Measurements from ENCODE around the gene DPYSL5.
"Not testable (repeated sequence)": the region's sequence is repeated elsewhere in the genome, so short reads cannot be mapped to it uniquely, and the experiment has no call there.

DPYSL5 gene

GRCh38 chr2:26847655-26848335 lies at the start of gene DPYSL5:
Gene DPYSL5, plus strand, starts transcription at chr2:26848132. Its CDS starts 50,368 bp downstream, at chr2:26898500.
- peak; percentile 82 for DNase-seq

- DNase-seq = no peak
Observed at GRCh38 chr2:26801328-26801727, 46.6 kb upstream of the DPYSL5 start.

GRCh38 chr2:26801796-26802195 lies 46.1 kb upstream of the DPYSL5 start:
- DNase-seq = no peak

GRCh38 chr2:26805241-26805676 lies 42.7 kb upstream of the DPYSL5 start:
- no peak for DNase-seq

GRCh38 chr2:26807788-26808460 lies 40.0 kb upstream of the DPYSL5 start:
- DNase-seq = no peak

- no peak for DNase-seq
Observed at GRCh38 chr2:26809211-26809610, 38.7 kb upstream of the DPYSL5 start.

- no peak for DNase-seq
Observed at GRCh38 chr2:26809876-26810577, 37.9 kb upstream of the DPYSL5 start.

GRCh38 chr2:26811261-26811660 lies 36.7 kb upstream of the DPYSL5 start:
- DNase-seq = no peak

GRCh38 chr2:26811791-26812694 lies 35.9 kb upstream of the DPYSL5 start:
- DNase-seq = no peak

- no peak for DNase-seq
Observed at GRCh38 chr2:26812731-26813130, 35.2 kb upstream of the DPYSL5 start.

GRCh38 chr2:26814072-26814765 lies 33.7 kb upstream of the DPYSL5 start:
- DNase-seq = not testable (repeated sequence)

- no peak for DNase-seq
Observed at GRCh38 chr2:26816893-26817292, 31.0 kb upstream of the DPYSL5 start.

GRCh38 chr2:26818255-26818654 lies 29.7 kb upstream of the DPYSL5 start:
- no peak for DNase-seq

GRCh38 chr2:26818972-26819371 lies 29.0 kb upstream of the DPYSL5 start:
- DNase-seq = no peak

- no peak for DNase-seq
Observed at GRCh38 chr2:26820932-26821331, 27.0 kb upstream of the DPYSL5 start.

GRCh38 chr2:26822877-26823276 lies 25.1 kb upstream of the DPYSL5 start:
- no peak for DNase-seq

GRCh38 chr2:26838121-26838906 lies 9.6 kb upstream of the DPYSL5 start:
- no peak for DNase-seq

- no peak for DNase-seq
Observed at GRCh38 chr2:26840937-26841610, 6.9 kb upstream of the DPYSL5 start.

GRCh38 chr2:26843041-26843440 lies 4.9 kb upstream of the DPYSL5 start:
- DNase-seq = no peak

- DNase-seq = no peak
Observed at GRCh38 chr2:26845021-26845420, 2.9 kb upstream of the DPYSL5 start.

Measured in NCI-H1417 treated with DMSO at 0.1 percent for 48 hours (cell line).